Left ventricle myocardium superior (tissue), 1 donor: ENCODE data around the gene BCL7A. TPM values are rescaled to one million over a fixed set of nuclear protein-coding genes. Genes with fewer than 3 reads are reported as not detected.
A peak's percentile ranks its signal among the peaks of the same experiment; 100 is the strongest.

Experiments used
- ATAC-seq: fragments of 200-7000 bp; cut with Tn5 transposase; one replicate; pipeline ENCODE4 v1.9.1; 2020; ENCODE audit warnings: mild to moderate bottlenecking, moderate library complexity
- DNase-seq: peaks from one replicate; pipeline ENCODE4 v3.0.0-alpha.2; 2020
- intact Hi-C: fragments of 100-400 bp; cut with micrococcal nuclease; formaldehyde crosslinking; loops from one replicate; pipeline ENCODE4 v1.11.0; 2022
- total RNA-seq: library from RNA; stranded (reverse); fragmentation: NEBNext Ultra II Directional; extraction: Animal tissue kit (Norgen Biotek cat#: 25700); gene quantifications from one replicate; pipeline ENCODE4 v1.2.1, GENCODE V29; 2021
- donor health status: DM: no; HTN: yes; CAD: no; lungs with severe emphysema.

Gene BCL7A
- total RNA-seq, 1 donor from 2014 or later, result 17.5 TPM

GRCh38 chr12:122084857-122085405, 63.2 kb downstream of the BCL7A start:
- ATAC-seq (no peak), DNase-seq (no peak)
- intact Hi-C loops, result no loop called here

GRCh38 chr12:122085591-122085990, 63.9 kb downstream of the BCL7A start:
- intact Hi-C loops, result no loop called here
- DNase-seq (no peak), ATAC-seq (no peak)

- DNase-seq (no peak), ATAC-seq (no peak)
- intact Hi-C loops, result no loop called here
Measured at GRCh38 chr12:122086116-122086515, 64.4 kb downstream of the BCL7A start.

DNA sequence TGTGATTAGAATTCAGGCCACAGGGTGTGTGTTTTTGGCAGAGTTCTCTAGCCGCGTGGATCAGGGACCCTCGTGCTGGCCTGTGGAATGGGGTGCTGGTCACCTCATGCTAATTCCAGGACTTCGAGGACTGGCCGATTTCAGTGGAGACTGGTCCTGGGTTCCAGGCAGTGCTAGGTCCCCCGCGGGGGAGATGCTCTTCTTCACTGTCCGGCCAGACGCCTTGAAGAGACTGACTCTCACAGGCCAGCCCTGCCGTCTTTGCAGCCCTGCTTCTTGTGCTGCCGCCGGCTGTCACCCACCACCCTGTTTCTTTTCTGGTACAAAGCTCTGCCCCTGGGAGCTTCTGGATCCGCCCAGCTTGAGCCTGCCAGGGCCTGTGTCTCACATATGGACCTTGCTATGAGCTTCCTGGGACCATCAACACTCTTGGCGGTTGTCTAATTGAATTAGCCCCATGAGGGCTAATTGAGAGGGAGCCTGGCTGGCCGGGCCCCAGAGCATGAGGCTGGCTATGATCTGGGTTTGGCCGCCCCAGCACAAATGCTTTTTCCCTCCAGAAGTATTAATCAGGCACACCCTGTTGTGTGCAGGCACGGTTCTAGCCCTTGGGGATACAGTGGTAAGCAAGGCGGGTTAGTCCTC, 65.1 kb downstream of the BCL7A start:
- ATAC-seq (peak; percentile 51), DNase-seq (peak; percentile 62)
- intact Hi-C loops, result no loop called here

- peak; percentile 13 for ATAC-seq
- intact Hi-C loops, result no loop called here
- DNase-seq, result no peak
Measured at GRCh38 chr12:122087431-122088178, 65.9 kb downstream of the BCL7A start.

GRCh38 chr12:122088179-122088810, 66.6 kb downstream of the BCL7A start:
- peak; percentile 40 for ATAC-seq
- DNase-seq, result no peak
- intact Hi-C loops, result no loop called here

DNA sequence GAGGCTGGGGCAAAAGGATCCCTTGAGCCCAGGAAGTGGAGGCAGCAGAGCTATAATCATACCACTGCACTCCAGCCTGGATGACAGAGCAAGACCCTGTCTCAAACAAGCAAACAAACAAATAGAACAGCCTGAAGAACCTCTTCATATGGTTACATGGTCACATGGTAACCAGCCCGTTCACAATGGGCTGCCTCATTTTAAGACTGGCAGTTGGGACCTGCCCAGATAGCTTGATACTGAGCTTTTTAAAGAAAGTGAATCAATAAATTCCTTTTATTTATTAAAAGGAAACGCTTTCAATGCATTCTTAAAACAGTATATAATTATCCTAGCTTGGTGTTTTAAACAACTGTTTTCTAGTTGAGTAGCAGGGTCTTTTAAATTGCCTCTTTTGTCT, 67.4 kb downstream of the BCL7A start:
- DNase-seq (no peak), ATAC-seq (no peak)
- intact Hi-C loops, result no loop called here

DNA sequence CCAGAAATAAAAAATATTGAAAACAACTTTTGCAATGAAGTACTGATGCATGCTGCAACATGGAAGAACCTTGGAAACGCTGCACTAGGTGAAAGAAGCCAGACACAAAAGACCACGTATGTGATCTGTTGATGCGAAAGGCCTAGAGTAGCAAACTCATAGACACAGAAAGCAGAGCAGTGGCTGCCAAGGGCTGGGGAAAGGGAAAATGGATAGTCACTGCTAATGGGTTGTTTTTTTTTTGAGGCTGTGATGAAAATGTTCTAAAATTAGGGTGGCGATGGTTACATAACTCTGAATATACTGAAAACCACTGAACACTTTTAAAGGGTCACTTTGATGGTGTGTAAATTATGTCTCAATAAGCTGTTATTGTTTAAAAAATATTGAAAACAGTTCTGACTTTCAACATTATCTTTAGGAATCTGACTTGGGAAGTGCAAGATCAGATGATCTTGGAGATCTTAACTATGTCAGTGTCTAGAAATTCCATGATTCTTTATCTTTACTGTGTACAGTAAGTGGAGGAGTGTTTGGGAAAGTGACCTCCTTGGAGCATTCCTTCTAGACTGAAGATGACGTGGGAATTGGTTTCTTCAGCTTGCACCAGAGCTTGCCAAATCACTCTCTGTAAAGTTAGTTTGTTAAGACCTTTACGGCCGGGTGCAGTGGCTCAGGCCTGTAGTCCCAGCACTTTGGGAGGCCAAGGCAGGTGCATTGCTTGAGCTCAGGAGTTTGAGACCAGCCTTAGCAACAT, 69.3 kb downstream of the BCL7A start:
- intact Hi-C loops, result no loop called here
- DNase-seq (no peak), ATAC-seq (peak; percentile 51)

DNA sequence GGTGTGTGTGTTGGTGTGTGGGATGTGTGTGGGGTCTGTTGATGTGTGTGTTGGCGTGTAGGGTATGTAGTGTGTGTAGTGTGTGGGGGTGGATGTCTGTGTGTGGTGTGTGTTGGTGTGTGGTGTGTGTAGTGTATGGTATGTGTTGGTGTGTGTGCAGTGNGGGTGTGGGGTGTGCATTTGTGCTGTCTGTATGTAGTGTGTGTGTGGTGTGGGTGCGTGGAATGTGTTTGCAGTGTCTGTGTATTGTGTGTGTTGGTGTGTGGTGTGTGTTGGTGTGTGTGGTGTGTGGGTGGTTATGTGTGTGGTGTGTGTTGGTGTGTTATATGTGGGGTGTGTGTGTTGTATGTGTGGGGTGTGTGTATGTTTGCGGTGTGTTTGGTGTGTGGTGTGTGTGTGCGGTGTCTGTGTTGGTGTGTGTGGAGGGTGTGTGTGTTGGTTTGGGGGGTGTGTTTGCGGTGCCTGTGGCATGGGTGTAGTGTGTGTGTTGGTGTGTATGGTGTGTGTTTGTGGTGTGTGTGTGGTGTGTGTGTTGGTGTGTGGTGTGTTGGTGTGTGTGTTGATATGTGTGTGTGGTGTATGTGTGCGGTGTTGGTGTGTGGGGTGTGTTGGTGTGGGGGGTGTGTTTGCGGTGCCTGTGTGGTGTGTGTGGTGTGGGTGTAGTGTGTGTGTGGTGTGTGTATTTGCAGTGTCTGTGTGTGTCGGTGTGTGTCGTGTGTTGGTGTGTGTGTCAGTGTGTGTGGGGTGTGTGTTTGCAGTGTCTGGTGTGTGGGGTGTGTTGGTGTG, 71.6 kb downstream of the BCL7A start:
- intact Hi-C loops, result no loop called here
- DNase-seq, result no peak
- ATAC-seq, result no peak

DNA sequence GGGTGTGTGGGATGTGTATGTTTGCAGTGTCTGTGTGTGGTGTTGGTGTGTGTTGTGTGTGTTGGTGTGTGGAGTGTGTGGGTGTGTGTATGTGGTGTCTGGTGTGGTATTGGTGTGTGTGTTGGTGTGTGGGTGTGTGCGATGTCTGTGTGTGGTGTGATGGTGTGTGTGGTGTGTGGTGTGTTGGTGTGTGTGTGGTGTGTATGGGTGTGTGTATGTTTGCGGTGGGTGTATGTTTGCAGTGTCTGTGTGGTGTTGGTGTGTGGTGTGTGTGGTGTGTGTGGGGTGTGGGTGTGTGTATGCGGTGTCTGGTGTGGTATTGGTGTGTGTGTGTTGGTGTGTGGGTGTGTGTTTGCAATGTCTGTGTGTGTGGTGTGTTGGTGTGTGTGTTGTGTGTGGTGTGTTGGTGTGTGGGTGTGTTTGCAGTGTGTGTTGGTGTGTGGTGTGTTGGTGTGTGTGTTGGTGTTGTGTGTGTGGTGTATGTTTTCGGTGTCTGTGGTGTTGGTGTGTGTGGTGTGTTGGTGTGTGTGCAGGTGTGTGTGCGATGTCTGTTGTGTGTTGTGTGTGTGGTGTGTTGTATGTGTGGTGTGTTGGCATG, 72.6 kb downstream of the BCL7A start:
- ATAC-seq (no peak), DNase-seq (no peak)
- intact Hi-C loops, result no loop called here

- ATAC-seq (no peak), DNase-seq (no peak)
- intact Hi-C loops, result no loop called here
Measured at GRCh38 chr12:122094735-122095631, 73.3 kb downstream of the BCL7A start.

DNA sequence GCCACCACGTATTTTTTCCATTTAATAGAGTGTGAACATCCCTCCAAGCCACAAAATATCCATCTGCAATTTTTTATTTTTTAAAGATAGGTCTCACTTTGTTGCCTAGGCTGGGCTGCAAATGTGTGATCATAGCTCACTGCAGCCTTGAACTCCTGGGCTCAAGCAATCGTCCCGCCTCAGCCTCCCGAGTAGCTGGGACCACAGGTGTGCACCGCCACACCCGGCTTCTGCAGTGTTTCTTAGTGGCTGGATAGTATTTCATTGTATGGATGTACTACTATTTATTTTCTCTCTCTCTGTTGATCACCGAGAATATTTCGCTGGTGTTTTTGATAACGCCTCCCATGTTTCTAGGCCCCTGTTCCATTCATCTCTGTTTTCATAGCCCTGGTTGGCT, 74.3 kb downstream of the BCL7A start:
- no peak for DNase-seq
- intact Hi-C loops, result no loop called here
- ATAC-seq, result no peak

DNA sequence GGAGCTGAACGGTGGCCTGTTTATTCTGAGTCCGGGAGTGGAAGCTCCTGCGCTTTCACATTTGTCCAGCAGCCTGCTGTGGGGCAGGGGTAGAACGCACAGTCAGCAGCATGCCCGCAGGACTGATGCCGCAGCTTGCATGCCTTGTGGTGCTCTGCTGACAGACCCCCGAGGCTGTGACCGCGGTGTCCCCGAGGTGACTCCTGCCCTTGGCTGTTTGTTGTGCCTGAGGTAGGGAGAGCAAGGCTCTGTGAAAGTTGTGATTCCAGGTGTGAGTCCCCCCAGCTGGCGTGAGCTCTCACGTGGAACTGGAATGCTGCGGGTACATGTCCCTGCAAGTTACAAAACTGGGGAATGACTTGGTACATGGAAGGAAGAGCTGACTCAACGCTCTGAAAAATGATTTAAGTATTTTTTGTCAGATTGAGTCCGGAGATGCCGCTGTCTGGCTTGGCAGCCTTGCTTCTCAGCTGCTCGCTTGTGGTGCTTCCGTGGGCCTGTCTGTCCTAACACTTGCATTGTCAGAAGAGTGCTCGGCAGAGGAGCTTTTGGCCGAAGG, 75.0 kb downstream of the BCL7A start:
- intact Hi-C loops, result no loop called here
- DNase-seq, result peak; percentile 61
- no peak for ATAC-seq

GRCh38 chr12:122097584-122097926, 75.9 kb downstream of the BCL7A start:
- ATAC-seq (peak; percentile 49), DNase-seq (no peak)
- intact Hi-C loops, result no loop called here

DNA sequence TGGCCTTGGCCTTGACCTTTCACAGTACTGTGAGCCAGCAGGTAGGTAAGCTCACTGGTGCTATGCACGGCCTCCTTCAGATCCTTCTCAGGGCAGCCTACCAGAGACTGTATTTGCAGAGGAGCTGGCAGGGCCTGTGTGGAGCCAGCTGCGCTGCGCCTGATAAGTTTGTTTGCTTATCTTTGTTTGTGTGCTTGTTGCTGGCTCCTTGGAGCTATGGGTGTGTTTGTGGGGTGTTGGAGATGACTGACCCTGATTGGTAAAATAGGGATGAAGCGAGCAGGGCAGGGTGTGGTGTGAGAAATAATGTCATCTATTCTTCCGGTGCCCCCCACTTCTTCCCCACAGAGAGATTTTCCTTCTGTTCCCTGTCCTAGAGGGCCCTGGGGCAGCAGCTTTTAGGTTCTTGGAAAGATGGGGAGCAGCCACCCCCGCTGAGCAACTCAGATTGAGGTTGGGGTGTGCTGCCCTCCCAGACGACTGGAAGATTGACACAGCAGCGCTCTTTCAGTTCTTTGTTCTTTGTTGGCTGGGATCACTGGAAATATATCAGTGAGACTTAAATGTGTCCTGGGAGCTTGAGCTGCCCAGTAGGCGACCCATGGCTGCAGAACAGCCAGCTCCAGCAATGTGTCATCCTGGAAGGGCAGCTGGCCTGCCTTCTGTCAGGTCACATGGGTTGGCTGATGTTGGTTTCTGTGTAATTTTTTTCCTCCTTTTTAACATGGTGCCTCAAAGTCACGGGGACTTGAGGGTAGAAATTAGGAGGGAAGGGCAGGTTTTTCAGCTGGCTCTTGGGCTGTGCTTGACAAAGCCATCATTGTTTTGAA, 76.5 kb downstream of the BCL7A start:
- DNase-seq, result peak; percentile 85
- intact Hi-C loops, result no loop called here

GRCh38 chr12:122099280-122099749, 77.6 kb downstream of the BCL7A start:
- intact Hi-C loops, result no loop called here
- ATAC-seq, result peak; percentile 1
- peak; percentile 35 for DNase-seq

More for the DNA sequence above, 76.5 kb downstream of the BCL7A start:
- ATAC-seq, result peak; percentile 91
